NCI-H2227 (cell line): Measurements from ENCODE around the gene USP48.

Experiments
- DNase-seq: peaks from one replicate; lab custom pipeline; 2025; ENCODE audit not compliant: unreplicated experiment; lab: John Stamatoyannopoulos, UW

USP48 gene

DNA sequence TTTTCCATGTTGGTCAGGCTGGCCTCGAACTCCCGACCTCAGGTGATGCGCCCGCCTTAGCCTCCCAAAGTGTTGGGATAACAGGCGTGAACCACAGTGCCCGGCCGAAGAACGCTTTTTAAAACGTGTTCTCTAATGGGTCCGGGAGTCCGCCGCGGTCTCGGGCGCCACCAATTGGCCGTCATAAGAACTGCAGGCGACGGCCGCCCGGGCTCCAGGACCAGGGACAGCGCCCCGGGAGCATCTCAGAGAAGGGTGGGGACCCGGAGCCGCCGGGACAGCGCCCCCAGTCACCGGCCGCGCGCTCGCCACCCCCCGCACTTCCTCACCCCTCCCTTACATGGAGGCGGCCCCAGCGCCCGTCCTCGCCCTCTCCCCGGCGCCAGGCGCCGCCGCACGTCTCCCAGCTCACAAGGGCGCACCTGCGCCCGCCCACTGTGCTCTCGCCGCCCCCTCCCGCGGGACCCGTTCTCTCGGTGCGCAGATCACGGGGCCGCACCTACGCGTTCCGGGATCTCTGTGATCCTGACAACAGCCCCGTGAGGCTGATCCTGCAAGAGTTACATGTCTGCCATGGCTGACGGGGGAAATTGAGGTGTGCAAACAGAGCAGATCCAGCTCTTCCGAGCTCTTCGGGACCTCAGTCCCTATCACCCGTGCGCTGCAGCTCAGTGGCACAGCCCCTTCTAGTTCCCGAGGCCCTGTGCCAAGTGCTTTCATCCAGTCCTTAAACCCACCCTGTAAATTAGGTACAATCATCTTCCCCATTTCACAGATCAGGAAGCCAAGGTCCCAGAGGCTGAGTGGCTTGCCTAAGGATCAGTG lies 123.6 kb downstream of the USP48 start:
- DNase-seq: peak; percentile 87

GRCh38 chr1:21657456-21658190 lies 125.3 kb downstream of the USP48 start:
- no peak for DNase-seq

GRCh38 chr1:21655748-21656147 lies 127.2 kb downstream of the USP48 start:
- peak; percentile 29 for DNase-seq

GRCh38 chr1:21655259-21655658 lies 127.7 kb downstream of the USP48 start:
- no peak for DNase-seq

DNA sequence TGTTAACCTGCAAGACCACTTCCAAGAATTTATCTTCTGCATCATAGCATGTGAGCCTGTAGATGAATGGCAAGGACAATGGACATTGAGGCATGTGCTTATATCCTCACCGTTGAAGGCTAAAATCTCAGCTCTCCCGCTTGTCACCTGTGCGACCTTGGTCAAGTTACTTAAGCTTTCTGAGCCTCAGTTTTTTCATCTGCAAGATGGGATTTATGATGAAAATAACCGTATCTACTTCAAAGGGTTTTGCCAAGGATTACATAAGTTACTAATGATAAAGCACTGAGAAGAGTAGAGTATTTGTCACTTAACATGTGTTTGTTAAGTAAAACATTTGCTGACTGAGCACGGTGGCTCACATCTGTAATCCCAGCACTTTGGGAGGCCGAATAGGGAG lies 128.7 kb downstream of the USP48 start:
- no peak for DNase-seq

DNA sequence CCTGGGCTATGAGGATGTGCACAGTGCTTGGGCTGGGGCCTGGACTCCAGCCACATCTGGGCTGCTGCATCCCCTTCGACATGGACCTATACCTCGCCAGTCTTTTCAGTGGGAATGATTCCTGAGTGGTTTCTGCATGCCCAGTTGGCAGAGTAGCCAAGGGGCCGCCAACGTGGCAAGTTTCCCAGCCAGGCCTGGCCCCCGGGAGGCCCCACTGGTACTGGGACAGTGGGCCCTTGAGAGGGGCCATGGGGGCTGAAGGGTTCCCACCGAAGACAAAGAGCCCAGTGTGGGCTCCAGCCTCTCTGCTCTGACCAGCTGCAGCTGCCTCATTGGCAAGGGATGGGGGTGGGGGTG lies 129.2 kb downstream of the USP48 start:
- no peak for DNase-seq

DNA sequence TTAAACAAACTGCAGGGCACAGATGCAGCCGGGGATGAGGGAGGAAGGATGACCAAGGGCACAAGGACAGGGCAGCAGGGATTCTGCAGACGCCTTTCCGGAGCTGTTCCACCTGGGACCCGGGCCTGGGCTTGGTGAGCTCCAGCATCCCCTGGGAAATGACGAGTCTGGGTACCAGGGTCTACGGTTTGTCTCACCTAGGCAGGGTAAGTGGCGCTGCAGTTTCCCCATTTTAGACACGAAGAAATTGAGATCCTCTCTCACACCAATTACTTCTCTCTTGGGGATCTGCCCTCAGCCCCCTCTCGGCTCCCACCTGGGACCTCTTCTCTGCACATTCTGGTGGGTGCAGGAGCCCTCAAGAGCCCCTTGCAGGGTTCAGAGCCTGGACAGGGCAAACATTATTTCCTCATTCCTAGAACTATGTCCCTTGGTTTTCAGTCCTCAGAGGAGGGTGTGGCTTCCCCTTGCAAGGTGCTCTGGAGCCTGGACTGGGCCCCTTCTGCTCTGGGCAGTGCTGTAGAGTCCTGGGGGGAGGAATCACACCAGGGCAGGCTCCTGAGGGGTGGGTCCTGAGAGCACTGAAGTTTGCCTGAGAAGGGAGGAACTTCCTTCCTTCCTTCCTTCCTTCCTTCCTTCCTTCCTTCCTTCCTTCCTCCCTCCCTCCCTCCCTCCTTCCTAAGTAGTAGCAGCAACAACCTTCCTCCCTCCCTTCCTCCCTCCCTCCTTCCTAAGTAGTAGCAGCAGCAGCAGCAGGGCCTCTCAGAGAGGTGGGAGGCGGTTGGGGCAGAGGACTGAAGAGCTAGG lies 129.8 kb downstream of the USP48 start:
- peak; percentile 30 for DNase-seq

DNA sequence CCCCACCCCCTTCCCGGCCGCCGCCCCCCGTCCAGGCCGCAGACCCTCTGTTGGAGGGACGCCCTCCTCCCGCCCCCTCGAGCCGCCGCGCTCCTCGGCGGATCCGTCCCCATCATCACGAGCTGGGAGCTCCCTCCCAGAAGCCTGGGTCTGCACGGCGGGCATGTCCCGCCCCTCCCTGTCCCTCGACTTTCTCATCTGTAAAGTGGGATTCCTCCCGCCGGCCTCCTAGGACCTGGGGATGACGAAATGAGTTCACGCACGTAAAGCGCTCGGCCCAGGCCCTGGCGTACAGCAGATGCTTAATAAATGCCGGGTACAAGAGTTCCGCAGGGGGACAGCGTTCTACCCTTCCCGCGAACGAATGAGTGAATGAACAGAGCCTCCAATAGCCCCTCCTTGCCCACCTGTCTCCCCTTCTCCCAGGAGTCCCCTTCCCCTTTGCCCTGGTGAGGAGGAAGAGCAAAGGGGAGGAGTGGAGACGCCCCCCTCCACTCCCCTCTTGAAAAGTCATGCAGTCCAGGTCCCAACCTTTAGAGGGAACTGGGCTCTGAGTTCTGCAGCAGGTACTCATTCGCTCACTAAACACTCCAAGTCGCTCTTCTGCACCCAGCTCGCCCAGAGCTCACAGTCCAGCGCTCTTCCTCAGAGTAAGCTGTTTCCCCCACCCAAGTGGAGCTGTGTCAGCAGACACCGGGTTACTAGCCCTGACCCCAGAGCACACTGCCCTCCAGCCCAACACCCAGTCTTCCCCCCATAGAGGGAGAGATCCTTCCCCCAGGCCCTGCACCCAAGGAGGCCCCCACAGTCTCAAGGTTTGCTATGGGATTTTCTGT lies 130.6 kb downstream of the USP48 start:
- DNase-seq: peak; percentile 66

- DNase-seq: peak; percentile 86
Observed at GRCh38 chr1:21651214-21652042, 131.5 kb downstream of the USP48 start.

GRCh38 chr1:21650400-21650799 lies 132.5 kb downstream of the USP48 start:
- no peak for DNase-seq

GRCh38 chr1:21649315-21649714 lies 133.6 kb downstream of the USP48 start:
- DNase-seq: no peak

DNA sequence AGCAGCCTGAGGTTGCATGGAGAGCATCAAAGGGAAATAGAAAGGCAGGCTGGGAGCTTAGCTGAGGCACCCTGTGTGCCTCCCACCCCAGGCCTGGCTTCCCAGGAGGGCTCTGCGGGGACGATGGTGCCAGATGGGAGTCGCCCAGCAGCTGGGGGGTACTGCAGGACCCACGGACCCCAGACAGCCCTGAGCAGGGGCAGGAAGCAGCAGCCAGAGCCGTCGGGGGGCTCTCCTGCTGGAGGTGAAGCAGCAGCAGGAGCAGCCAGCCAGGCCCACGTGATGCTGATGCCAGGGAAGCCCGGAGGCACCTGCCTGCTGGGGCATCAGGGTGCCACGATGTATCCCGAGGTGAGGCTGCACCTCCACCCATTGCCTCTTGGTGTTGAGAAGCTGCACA lies 134.2 kb downstream of the USP48 start:
- no peak for DNase-seq

GRCh38 chr1:21648352-21648730 lies 134.6 kb downstream of the USP48 start:
- DNase-seq: no peak

DNA sequence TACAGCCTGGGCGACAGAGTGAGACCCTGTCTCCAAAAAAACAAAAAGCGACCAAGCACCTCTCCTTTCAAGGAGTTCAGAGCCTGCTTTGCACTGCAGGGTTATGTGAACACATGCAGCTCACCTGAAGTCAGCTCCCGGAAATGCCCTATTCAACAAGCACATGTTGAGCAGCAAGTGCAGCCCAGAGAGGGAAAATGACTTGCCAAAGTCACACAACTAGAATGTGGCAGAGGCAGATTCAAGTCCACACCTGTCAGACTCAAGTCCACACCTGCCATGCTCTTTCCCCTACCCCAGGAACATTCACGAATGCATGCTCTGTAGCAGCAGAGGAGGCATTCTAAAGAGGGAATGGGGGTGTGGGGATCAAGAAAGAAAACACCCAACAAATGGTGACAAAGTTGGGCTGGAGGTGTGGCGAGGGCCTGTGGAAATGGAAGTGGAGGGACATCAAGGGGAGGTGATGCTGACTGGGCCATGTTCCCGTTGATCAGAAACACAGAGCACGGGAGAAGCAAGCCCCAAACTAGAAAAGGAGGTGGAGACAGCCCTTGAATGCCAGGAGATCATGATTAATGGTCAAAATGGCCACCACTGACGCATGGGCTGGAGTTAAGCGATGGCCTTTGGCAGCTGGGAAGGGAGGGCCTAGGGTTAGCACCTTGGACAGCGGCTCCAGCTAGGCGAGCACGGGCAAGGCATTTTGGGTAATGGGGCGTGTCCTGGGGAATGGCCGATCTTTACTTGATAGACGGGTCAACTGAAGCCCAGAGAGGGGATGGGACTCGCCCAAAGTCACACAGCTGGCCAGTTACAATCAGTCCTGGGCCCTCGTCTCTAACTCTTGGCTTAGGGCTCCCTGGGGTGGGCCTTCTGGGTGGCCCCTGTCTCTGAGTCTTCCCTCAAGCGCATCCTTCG lies 135.3 kb downstream of the USP48 start:
- no peak for DNase-seq

- no peak for DNase-seq
Observed at GRCh38 chr1:21645550-21645949, 137.4 kb downstream of the USP48 start.

DNA sequence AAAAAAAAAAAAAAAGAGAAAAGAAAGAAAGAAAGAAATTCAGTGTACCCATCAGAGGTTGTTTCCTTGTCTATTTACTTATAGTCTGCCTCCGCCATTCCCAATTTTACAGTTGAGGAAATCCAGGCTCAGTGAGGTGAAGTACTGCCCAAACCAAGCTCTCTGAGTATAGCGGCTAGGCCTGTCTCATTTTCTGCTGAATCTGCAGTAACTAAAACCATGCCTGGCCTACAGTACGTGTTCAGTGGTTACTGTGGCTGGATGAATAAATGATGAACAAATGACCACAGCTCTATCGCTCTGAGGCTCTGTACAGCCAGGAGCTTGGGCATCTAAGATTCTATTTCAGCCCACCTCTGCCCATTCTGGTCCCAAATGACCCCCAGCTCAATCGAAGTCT lies 138.0 kb downstream of the USP48 start:
- no peak for DNase-seq

- DNase-seq: no peak
Observed at GRCh38 chr1:21644348-21644747, 138.6 kb downstream of the USP48 start.

DNA sequence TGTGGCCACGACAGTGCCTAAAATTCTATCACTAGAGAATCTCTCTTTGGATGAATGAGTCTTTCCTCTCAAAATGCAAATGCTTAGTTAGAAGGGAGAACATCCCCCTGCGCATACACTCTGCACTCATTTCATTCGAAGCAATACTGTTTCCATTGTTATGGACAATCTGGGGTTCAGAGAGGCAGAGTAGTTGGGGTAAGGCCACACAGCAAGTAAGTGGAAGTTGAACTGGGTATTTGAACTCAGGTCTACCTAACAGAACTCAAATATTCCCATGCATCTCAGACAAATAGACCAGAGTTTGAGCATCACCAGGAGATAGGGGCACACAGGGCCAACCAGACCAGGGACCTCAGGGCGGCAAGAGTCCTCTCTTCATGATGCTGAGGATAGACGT lies 139.3 kb downstream of the USP48 start:
- DNase-seq: no peak
